ENCODE results near the gene BTBD9. TPM values are rescaled to one million over a fixed set of nuclear protein-coding genes. Genes with fewer than 3 reads are reported as not detected.

BTBD9 gene
- total and polyA plus RNA-seq, 2 donors (not counting 3 experiments of a cell fraction or from before 2014, with no cell fraction given) = 4.9 to 15.0 TPM

- ChIA-PET CTCF (no interaction called here), POLR2A (no interaction called here)
- dilution Hi-C loops (cut with MboI; ENCODE audit: extremely low pct_ligation_motif_present, low sequenced_read_pairs) (no loop called here), intact Hi-C loops (cut with micrococcal nuclease) (no loop called here)
- no TSS peak for BruUV-seq (replicated peaks)
- no peaks in the 10 kb centered on the region for H3K79me2 ChIP-seq (ENCODE audit: control insufficient read depth, insufficient read depth, low read length)
- no peak overlapping the region for H3K4me2 ChIP-seq (ENCODE audit: insufficient read depth, low read length)
- H3K27me3 ChIP-seq (ENCODE audit: control insufficient read depth in 2 of 2, insufficient read depth in 2 of 2, low read length in 2 of 2) = no peaks in the 10 kb centered on the region
- TF ChIP-seq MYC (IDR thresholded peaks at IDR 0.05; ENCODE audit: low read depth, low read length) (no peak), POLR2A (IDR thresholded peaks at IDR 0.05; ENCODE audit: low read depth, low read length) (no peak), GATA2 (IDR thresholded peaks at IDR 0.05; ENCODE audit: insufficient read depth, insufficient read length, low read depth, low read length) (no peak), CTCF (IDR thresholded peaks at IDR 0.05; ENCODE audit: extremely low read depth in 1 of 2, insufficient read depth in 1 of 2, low read depth in 1 of 2, low read length in 2 of 2) (no peak), EZH2 (IDR thresholded peaks at IDR 0.05; ENCODE audit: borderline replicate concordance, low read depth, low read length, severe bottlenecking) (no peak), POLR2AphosphoS5 (IDR thresholded peaks at IDR 0.05; ENCODE audit: insufficient read depth, low read depth, low read length) (no peak), FOS (IDR thresholded peaks at IDR 0.05; ENCODE audit: borderline replicate concordance, insufficient read depth, low read length) (no peak), JUN (IDR thresholded peaks at IDR 0.05; ENCODE audit: borderline replicate concordance, insufficient read depth, insufficient read length, low read depth) (no peak)
- TF ChIP-seq, protein P1, sequence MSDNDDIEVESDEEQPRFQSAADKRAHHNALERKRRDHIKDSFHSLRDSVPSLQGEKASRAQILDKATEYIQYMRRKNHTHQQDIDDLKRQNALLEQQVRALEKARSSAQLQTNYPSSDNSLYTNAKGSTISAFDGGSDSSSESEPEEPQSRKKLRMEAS (IDR thresholded peaks at IDR 0.05; ENCODE audit: insufficient read depth, insufficient read length) = no peak
- no peaks in the 10 kb centered on the region for H3K9me3 ChIP-seq (replicated peaks; ENCODE audit: control insufficient read depth, insufficient read depth, low read length)
- no peak overlapping the region for H3K9ac ChIP-seq (replicated peaks; ENCODE audit: extremely low read depth, insufficient read depth, low read length)
- H3K27ac ChIP-seq (ENCODE audit: insufficient read depth, low read depth, low read length) = no peak overlapping the region
- H4K20me1 ChIP-seq (replicated peaks; ENCODE audit: control insufficient read depth, extremely low read depth, insufficient read depth, low read length) = no peaks in the 10 kb centered on the region
- FAIRE-seq = no peak
- no peaks in the 10 kb centered on the region for H3K36me3 ChIP-seq (ENCODE audit: control insufficient read depth in 2 of 2, extremely low read depth in 1 of 2, insufficient read depth in 2 of 2, low read length in 2 of 2)
- H3K9me1 ChIP-seq (replicated peaks; ENCODE audit: control insufficient read depth, extremely low read depth, insufficient read depth, low read length) = no peaks in the 10 kb centered on the region
- H3K4me1 ChIP-seq (ENCODE audit: control insufficient read depth, extremely low read depth, insufficient read depth, low read length) = peaks cover 2% of the 10 kb centered on the region
- DNase-seq (ENCODE audit: low read depth, low spot score) = peak; percentile 1
- H2AFZ ChIP-seq (ENCODE audit: low read depth, low read length) = no peak overlapping the region
- no peak overlapping the region for H3K4me3 ChIP-seq (replicated peaks in 1 of 3; ENCODE audit: insufficient read depth in 1 of 3, low read depth in 1 of 3, low read length in 3 of 3)
Measured at GRCh38 chr6:38612143-38612965, 27.4 kb downstream of the BTBD9 start.

All from endothelial cell of umbilical vein (primary cell).